ENCODE measurements around the gene PLAGL2.

DNA sequence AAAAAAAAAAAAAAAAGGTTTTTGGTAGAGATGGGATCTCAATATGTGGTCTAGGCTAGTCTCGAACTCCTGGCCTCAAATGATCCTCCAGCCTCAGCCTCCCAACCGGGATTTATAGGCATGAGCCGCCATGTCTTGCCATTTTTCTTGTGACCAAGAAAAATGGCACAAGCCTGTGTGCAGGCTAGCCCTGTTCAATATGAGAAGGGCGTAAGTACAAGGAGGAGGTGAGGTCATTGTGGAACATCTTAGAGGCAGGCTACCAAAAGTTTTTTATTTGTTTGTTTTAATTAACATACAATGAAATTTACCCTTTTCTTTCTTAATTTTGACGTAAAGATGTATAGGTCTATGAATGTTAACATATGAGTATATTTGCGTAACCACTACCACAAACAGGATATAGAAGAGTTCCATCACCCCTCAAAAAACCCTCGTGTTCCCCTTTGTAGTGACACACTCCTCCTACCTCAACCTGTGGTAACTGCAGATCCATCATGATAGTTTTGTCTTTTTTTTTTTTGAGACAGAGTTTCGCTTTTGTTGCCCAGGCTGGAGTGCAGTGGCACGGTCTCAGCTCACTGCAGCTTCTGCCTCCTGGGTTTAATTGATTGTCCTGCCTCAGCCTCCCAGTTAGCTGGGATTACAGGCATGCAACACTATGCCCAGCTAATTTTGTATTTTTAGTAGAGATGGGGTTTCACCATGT is 41.6 kb upstream of the PLAGL2 start:
- TF ChIP-seq POLR2A (IDR thresholded peaks at IDR 0.05): no peak
- TF ChIP-seq, protein P1, sequence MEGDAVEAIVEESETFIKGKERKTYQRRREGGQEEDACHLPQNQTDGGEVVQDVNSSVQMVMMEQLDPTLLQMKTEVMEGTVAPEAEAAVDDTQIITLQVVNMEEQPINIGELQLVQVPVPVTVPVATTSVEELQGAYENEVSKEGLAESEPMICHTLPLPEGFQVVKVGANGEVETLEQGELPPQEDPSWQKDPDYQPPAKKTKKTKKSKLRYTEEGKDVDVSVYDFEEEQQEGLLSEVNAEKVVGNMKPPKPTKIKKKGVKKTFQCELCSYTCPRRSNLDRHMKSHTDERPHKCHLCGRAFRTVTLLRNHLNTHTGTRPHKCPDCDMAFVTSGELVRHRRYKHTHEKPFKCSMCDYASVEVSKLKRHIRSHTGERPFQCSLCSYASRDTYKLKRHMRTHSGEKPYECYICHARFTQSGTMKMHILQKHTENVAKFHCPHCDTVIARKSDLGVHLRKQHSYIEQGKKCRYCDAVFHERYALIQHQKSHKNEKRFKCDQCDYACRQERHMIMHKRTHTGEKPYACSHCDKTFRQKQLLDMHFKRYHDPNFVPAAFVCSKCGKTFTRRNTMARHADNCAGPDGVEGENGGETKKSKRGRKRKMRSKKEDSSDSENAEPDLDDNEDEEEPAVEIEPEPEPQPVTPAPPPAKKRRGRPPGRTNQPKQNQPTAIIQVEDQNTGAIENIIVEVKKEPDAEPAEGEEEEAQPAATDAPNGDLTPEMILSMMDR (IDR thresholded peaks at IDR 0.05): no peak

Measured in breast epithelium (tissue), 3 donors.